GM12892 (cell line): ENCODE results near the gene TESK2.

Source experiments
- DNase-seq: peaks from one replicate; pipeline ENCODE4 v3.0.0; 2011; ENCODE audit not compliant: insufficient read length
- FAIRE-seq: peaks from 2 replicates; lab custom pipeline; 2011; peaks lifted over from hg19 to GRCh38; lab: Jason Lieb, UNC
- POLR2A ChIP-seq: IDR thresholded peaks from 2 replicates; pipeline ENCODE4 v1.6.1; 2011; ENCODE audit warnings: low read depth, low read length, control low read depth
- POLR2AphosphoS5 ChIP-seq: IDR thresholded peaks from 2 replicates; pipeline ENCODE4 v1.6.1; 2011; ENCODE audit warnings: low read depth, low read length, control low read depth
- TAF1 ChIP-seq: IDR thresholded peaks from 2 replicates; pipeline ENCODE4 v1.6.1; 2011; ENCODE audit warnings: low read depth, mild to moderate bottlenecking, control low read depth, low read length, borderline replicate concordance

The TESK2 gene

DNA sequence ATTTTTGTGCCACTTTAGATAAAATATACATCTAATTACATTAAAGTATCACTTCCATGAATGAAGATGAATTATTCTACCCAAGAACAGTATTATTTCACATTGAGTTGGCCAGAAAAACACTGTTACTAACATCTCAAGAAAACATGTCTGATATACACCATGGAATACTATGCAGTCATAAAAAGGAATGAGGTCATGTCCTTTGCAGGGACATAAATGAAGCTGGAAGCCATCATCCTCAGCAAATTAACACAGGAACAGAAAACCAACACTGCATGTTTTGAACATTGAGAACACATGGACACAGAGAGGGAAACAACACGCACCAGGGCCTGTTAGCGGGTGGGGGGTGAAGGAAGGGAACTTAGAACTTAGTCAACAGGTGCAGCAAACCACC lies 69.0 kb downstream of the TESK2 start:
- TF ChIP-seq TAF1 (no peak), POLR2A (no peak), POLR2AphosphoS5 (no peak)
- FAIRE-seq (no peak), DNase-seq (no peak)

DNA sequence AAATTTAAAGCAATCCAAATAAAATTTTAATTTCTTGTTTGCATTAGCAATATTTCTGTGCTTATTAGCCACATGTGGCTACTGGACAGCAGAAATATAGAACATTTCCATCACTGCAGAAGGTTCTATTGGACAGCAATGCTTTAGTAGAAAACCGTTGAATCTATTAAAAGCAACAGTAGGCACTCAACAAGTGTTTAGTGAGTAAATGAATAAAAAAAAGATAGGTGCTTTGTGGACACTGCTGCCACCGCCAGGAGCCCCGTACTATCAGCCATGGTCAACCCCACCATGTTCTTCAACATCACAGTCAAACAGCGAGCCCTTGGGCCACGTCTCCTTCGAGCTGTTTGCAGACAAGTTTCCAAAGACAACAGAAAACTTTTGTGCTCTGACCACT lies 76.2 kb downstream of the TESK2 start:
- FAIRE-seq (no peak), DNase-seq (no peak)
- no peak for TF ChIP-seq POLR2AphosphoS5
- no peak for TF ChIP-seq POLR2A
- no peak for TF ChIP-seq TAF1

DNA sequence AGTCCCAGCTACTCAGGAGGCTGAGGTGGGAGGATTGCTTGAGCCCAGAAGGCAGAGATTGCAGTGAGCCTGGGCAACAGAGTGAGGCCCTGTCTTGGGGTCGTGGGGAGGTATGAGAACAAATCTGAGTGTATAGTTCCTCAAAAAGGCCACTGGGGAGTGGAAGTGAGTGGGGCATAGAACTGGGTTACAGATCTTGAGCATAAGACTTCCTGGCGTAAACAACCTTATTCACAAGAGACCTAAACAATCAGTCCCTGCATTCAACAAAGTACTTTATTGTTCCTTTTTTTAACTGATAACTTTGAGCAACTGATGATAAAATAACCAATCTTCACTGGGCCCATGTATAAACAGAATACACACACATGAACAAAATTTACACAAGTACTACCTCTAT lies 78.1 kb downstream of the TESK2 start:
- no peak for DNase-seq
- FAIRE-seq, result no peak
- TF ChIP-seq POLR2AphosphoS5 (no peak), POLR2A (no peak), TAF1 (no peak)

DNA sequence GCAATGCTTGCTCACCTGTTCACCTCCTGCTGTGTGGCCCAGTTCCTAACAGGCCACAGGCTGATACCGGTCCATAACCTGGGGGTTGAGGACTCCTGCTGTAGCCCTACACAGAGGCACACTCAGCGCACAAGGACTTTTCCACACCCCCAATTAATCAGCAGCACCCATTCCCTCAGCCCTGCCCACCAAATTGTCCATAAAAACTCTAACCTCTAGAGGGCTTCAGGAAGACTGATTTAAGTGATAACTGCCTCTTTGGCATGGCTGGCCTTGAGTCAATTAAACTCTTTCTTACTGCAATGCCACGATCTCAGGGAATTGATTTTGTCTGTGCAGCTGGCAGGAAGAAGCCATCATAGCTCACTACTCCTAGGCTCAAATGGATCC lies 79.5 kb downstream of the TESK2 start:
- no peak for TF ChIP-seq POLR2AphosphoS5
- no peak for TF ChIP-seq POLR2A
- no peak for TF ChIP-seq TAF1
- FAIRE-seq (no peak), DNase-seq (no peak)

DNA sequence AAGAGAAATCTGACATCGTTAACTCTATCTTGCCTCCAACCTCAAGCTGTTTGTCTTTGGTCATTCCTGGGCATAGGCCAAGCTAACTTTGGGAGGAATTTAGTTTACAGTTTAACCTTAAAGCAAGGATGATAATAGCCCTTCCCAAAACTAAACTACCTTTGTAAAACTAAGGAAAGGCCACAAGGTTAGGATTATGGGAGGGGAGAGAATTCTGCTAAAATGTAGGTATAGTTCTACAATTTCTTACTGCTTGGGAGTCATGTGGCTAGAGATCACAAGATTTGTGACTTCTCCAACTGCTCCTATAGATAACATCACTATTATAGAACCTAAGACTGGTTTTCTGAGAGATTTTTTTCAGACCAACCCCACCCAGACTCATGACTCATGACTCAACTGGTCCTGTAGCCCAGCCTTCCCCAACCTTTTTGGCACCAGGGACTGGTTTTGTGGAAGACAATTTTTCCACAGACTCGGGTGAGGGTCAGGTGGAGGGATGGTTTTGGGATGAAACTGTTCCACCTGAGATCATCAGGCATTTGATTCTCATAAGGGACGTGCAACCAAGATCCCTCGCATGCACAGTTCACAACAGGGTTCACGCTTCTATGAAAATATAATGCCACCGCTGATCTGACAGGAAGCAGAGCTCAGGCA lies 80.0 kb downstream of the TESK2 start:
- DNase-seq (no peak), FAIRE-seq (peak; percentile 68)

DNA sequence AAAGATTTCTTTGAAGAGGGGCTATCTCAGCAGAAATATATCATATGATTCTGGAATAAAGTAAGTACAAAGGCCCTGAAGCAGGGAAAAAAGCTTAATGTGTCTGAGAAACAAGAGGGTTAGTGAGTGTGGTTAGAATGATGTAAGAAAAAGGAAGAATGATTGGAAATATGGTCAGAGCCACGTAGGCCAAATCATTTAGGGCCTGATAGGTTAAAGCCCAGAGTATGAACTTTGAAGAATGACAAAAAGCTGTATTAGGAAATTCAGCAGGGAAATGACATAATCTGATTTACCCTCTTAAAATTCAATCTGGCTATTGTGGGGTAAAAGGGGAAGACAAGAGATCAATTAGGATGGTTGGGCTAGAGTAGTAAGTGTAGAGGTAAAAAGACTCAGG lies 81.7 kb downstream of the TESK2 start:
- DNase-seq (no peak), FAIRE-seq (no peak)
- TF ChIP-seq TAF1 (no peak), POLR2A (no peak), POLR2AphosphoS5 (no peak)

More for the DNA sequence above, 80.0 kb downstream of the TESK2 start:
- TF ChIP-seq POLR2A (no peak), POLR2AphosphoS5 (no peak), TAF1 (no peak)

DNA sequence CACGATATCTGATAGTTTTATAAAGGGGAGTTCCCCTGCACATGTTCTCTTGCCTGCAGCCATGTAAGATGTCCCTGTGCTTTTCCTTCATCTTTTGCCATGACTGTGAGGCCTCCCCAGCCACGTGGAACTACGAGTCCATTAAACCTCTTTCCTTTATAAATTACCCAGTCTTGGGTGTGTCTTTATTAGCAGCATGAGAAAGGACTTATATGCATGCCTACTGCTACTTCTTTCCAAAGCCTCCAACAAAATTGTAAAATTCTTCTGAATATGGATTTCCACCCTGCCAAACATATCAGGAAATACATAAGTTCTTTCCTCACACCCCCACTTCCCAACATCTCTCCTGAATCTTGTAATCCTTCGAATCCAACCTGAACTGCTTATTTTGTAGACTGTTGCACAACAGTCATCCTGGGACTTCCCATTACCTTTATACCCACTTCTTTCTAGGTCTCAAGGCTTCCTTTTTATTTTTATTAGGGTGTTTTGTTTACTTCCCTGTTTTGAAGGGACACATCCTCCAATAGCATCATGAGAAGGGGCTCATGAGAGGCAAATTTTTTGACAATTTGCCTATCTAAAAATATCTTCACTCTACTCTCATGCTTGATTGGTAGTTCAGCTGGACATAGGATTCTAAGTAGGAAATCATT lies 83.2 kb downstream of the TESK2 start:
- TF ChIP-seq TAF1 (no peak), POLR2AphosphoS5 (no peak), POLR2A (no peak)
- FAIRE-seq, result peak; percentile 14
- DNase-seq, result no peak

DNA sequence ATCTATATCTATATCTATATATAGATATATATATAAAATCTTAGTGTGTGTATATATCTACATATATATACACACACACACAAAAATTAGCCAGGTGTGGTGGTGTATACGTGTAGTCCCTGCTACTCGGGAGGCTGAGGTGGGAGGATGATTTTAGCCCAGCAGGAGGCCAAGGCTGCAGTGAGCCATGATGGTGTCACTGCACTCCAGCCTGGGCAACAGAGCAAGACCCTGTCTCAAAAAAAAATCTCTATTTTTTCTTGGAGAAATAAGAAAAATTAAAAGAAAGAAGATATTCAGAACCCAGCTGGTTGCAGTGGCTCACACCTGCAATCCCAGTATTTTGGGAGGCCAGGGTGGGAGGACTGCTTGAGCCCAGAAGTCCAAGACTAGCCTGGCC lies 85.3 kb downstream of the TESK2 start:
- TF ChIP-seq POLR2AphosphoS5 (no peak), POLR2A (no peak), TAF1 (no peak)
- no peak for FAIRE-seq

DNA sequence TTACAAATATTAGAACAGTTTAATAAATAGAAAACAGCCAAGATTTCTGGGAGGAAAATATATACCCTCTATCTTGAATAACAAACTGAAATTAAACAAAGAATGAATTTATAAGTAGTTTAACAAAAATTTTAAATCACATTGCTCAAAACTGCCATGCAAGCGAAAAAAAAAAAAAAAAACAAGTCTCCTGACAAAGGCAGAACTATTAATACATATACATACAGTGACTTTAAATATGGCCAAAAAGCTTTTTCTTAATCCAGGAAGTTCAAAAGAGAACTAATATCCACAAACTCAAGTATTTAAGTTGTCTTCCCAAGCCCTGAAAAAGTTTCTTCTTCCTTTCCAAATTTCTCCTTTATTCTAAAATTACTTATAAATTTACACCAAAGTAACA lies 87.2 kb downstream of the TESK2 start:
- TF ChIP-seq POLR2A (no peak), TAF1 (no peak), POLR2AphosphoS5 (no peak)
- DNase-seq (no peak), FAIRE-seq (no peak)

More for the DNA sequence above, 85.3 kb downstream of the TESK2 start:
- DNase-seq, result no peak

DNA sequence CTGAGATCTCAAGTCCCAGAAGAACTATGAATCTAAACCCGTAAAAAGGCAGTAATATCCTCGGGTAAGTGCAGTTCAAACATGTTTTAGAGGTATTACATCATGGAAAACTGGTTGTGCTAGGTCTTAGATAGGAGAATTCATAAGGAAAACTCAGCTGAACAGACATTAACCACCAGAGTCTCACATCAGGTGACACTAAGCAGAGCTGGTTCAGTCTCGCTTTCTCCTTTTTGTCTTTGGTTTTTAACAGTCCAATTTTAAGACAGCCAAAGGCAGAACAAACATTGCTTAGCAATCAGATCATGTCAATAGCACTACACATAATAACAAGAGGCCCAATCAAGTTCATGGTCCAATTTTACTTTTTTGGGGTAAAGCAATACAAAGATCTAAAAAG lies 87.7 kb downstream of the TESK2 start:
- DNase-seq, result no peak
- peak; percentile 33 for FAIRE-seq
- TF ChIP-seq POLR2A (no peak), TAF1 (no peak), POLR2AphosphoS5 (no peak)

DNA sequence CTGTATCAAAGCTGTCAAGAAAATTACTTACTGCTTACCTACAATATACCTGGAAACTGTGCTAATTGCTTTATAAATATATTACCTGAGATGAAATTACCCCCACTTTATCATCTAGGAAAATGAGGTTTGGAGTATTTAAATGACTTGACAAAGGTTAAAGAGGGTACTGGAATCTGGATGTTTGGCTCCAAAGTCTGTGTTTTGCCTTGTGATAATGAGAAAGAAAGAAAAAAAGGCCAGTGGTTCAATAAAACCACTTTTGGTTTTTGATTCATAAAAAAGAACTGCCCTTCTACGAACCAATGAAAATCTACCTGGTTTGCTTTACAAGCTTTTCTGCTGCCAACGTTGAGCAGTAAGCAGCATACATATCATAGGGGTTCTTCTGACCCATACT lies 89.4 kb downstream of the TESK2 start:
- TF ChIP-seq TAF1, result no peak
- TF ChIP-seq POLR2A, result no peak
- TF ChIP-seq POLR2AphosphoS5, result no peak
- no peak for DNase-seq
- no peak for FAIRE-seq

DNA sequence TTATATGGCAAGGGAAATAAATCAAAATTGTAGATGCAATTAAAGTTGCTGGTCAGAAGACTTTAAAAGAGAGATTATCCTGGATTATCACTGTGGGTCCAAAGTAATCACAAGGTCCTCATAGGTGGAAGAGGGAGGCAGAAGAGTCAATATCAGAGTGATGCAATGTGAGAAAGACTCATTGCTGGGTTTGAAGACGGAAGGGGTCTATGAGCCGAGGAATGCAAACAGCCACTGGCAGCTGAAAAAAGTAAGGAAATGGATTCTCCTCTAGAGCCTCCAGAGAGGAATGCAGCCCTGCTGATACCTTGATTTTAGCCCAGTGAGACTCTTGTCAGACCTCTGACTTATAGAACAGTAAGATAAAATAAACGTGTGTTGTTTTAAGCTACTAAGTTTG lies 90.9 kb downstream of the TESK2 start:
- DNase-seq (no peak), FAIRE-seq (no peak)
- TF ChIP-seq TAF1, result no peak
- no peak for TF ChIP-seq POLR2A
- no peak for TF ChIP-seq POLR2AphosphoS5
